LoVo (cell line): Measurements from ENCODE around the gene C16orf74.

Experiments used
- DNase-seq: peaks from one replicate; pipeline ENCODE4 v3.0.0-alpha.2; 2016; ENCODE audit warnings: low spot score

Gene C16orf74

GRCh38 chr16:85750827-85751697, at the start of gene C16orf74:
Gene C16orf74, minus strand, starts transcription at chr16:85751096. Its CDS starts 15,879 bp downstream, at chr16:85735217.
- DNase-seq: peak; percentile 68

GRCh38 chr16:85800321-85800669, 49.4 kb upstream of the C16orf74 start:
- no peak for DNase-seq

GRCh38 chr16:85799497-85800320, 48.8 kb upstream of the C16orf74 start, which contains the start of the genes COX4I1 and EMC8:
Gene COX4I1, plus strand, starts transcription at chr16:85799695. Its CDS starts 1,511 bp downstream, at chr16:85801206.
Gene EMC8, minus strand, starts transcription at chr16:85799544. Its CDS starts 249 bp downstream, at chr16:85799295.
- DNase-seq: peak; percentile 94

- no peak for DNase-seq
Observed at GRCh38 chr16:85798901-85799496, 48.1 kb upstream of the C16orf74 start.

- no peak for DNase-seq
Observed at GRCh38 chr16:85798283-85798776, 47.4 kb upstream of the C16orf74 start.

GRCh38 chr16:85796599-85796998, 45.7 kb upstream of the C16orf74 start:
- no peak for DNase-seq

GRCh38 chr16:85796152-85796551, 45.3 kb upstream of the C16orf74 start:
- DNase-seq: no peak

- no peak for DNase-seq
Observed at GRCh38 chr16:85794696-85795095, 43.8 kb upstream of the C16orf74 start.

GRCh38 chr16:85793662-85794298, 42.9 kb upstream of the C16orf74 start:
- no peak for DNase-seq

GRCh38 chr16:85789773-85790172, 38.9 kb upstream of the C16orf74 start:
- DNase-seq: no peak

- no peak for DNase-seq
Observed at GRCh38 chr16:85788819-85789218, 37.9 kb upstream of the C16orf74 start.

GRCh38 chr16:85785927-85786326, 35.0 kb upstream of the C16orf74 start:
- DNase-seq: no peak

GRCh38 chr16:85784813-85785212, 33.9 kb upstream of the C16orf74 start:
- no peak for DNase-seq

GRCh38 chr16:85783441-85783840, 32.5 kb upstream of the C16orf74 start:
- DNase-seq: no peak

- no peak for DNase-seq
Observed at GRCh38 chr16:85782451-85782850, 31.6 kb upstream of the C16orf74 start.

- no peak for DNase-seq
Observed at GRCh38 chr16:85781695-85782370, 30.9 kb upstream of the C16orf74 start.

- no peak for DNase-seq
Observed at GRCh38 chr16:85781156-85781555, 30.3 kb upstream of the C16orf74 start.

- no peak for DNase-seq
Observed at GRCh38 chr16:85780281-85780680, 29.4 kb upstream of the C16orf74 start.

GRCh38 chr16:85778873-85779272, 28.0 kb upstream of the C16orf74 start:
- no peak for DNase-seq

- DNase-seq: no peak
Observed at GRCh38 chr16:85777583-85778310, 26.9 kb upstream of the C16orf74 start.
